ENCODE data around the gene IRS2. TPM values are rescaled to one million over a fixed set of nuclear protein-coding genes. Genes with fewer than 3 reads are reported as not detected.

Gene IRS2
- total RNA-seq, 1 donor from 2014 or later, result 12.0 TPM

DNA sequence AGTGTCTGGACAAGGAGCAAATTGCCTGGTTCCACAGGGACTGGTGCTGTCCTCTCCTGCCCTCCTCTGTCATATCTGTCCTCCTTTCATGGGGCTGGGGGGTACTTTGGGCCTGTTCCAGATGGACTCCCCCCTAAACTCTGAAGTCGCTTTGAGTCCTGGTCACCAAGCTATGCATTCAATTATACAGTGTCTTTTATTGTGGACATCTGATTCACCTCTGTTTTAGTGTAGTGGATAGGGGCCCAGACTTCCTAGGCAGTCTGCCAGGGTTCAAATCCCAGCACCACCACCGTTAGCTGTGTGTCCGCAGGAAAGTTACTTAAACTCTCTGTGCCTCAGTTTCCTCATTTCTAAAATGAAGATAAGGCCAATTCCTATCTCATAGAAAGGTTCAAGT is 21.0 kb upstream of the IRS2 start:
- no peak for DNase-seq (ENCODE audit: low spot score)

DNA sequence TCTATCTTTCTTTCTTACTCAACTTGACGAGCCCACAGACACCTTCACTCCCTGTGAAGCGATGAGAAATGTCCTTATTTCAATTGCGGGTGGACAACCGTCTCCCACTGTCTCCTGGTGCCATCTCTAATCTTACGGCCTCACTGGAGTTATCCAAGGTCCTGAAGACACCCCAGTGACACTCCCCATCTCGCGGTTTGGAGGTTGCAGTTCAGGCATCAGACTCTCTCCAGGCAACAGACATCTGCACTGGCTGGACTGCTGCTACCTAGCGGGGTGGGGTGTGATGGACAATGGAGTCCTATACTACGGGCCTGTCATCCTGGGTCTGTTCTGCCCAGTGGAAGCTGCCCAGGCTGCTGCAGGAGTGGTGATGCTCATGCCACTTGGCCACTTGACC is 18.3 kb upstream of the IRS2 start:
- DNase-seq (ENCODE audit: low spot score), result no peak

DNA sequence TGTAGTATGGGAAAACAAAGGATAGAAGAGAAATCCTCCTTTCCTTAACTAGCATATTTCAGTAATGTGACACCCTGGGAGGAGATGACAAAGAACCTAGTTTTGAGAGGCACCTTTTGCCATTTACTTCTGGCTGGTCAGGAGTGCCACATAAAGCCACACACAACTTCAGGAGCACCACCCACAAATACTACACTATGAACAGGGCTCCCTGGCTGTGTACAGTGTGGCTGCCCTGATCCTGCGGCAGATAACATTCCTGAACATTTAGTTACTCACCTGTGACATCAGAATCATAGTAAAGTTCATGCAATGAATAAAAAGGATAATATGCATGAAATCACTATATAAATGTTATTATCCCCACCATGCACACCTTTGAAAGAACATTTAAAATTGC is 17.4 kb upstream of the IRS2 start:
- no peak for DNase-seq (ENCODE audit: low spot score)

DNA sequence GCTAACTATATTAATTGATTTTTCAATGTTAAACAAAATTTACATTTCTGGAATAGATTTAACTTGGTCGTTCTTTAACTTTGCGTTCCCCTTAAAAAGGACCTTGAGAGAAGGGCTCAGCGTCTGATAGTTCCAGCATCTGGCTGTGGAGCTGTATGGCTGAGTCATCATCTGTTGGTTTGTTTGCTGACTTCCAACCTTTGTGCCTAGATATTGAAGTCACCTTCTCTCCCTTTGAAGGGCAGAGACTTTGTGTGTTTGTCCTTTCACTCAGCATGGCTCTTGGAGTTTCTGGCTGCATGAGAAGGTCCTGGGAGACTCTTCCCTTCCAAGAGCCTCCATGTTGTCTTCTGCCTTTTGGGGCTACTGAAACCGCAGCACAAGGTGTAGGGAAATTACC is 16.6 kb upstream of the IRS2 start:
- no peak for DNase-seq (ENCODE audit: low spot score)

DNA sequence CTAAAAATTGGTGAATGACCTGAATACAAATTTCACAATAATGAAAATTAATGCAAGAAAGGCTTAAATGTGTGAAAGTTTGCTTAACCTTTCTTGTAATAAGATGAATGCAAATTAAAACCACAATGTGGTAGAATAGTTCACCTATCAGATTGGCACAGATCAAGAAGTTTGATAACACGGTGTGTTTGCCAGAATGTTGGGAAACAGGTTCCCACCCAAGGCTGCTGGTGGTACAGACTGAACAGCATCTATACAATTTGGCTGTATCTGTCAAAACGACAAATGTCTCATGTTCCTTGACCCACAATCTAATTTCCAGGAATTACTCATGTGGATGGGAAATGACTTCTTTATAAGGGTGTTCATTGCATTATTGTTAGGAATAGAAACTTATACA is 8.6 kb upstream of the IRS2 start:
- no peak for DNase-seq (ENCODE audit: low spot score)

DNA sequence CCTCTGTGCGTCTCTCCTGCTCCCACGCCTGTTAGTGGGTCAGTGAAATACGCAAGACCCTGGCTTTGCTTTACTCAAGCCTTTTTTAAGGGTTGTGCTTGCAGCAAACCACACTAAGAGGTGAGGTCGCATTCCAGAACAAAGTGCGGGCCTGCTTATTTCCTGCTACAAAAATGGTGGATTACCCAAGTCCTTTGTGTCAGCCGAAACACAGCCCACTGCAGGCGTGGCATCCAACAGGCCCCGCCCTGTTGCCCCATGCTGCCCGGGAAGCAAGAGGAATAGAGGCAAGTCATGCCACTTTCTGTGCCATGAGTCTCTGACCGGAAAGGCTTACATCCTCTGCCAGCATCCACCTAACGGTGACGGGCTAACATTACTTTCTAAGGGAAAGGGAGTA is 7.7 kb upstream of the IRS2 start:
- DNase-seq (ENCODE audit: low spot score), result no peak

DNA sequence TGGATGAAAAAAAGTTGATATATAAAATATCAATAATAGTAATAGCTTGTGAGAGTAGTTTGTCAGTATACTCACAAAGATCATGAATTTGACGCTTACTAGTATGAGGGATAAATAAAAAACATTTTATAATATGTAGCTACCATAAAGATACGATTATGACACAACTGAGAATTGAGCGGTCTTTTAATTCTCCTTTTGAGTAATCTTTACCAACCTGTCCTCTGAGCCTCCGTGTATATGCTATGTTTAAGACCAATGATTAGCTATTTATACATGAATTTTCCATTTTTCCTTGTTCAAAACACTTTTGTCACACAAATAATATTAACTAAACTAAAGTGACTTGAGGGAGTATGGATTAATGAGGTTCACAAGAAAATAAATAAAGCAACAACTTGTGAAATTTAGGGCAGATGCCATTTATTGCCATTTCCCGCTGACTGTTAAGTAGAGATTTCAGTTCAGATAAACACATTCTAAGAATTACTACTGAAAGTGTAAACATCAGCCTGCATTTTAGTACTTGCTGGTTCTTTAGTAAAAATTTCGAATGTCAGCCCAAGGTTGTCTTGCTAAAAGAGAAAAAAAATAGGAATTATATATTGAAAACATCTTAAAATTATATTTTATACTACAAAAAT is 6.2 kb upstream of the IRS2 start:
- no peak for DNase-seq (ENCODE audit: low spot score)

DNA sequence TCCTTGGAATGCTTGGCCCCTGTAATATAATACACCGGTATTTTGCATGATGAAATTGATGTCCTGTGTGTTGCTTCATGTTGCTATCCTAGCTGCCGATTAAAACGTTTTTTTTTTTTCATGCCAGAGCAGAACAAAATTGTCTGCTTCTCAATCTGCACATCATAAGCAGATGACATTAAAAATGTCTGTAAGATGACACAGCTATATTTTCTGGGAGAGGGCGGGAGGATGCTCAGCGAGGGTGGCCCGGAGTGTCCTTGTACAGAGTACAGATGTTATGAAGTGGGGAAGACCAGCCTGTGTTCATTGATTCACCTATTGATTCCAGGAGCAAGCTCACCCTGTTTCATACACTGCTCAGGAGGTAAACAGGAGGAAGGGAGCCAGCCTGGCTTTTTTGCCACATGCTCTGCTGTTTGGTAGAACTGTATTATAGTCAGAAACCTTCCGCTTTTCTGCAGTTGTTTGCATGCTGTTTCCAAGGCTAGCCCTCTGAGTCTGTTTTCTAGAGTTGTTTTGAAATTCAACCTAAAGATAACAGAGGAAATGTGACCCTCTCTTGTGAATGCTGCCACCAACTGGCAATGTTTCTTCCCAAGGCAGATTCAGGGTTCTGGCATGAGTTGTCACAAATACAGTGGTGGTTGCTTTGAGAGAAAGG is 4.7 kb upstream of the IRS2 start:
- peak; percentile 38 for DNase-seq (ENCODE audit: low spot score)

DNA sequence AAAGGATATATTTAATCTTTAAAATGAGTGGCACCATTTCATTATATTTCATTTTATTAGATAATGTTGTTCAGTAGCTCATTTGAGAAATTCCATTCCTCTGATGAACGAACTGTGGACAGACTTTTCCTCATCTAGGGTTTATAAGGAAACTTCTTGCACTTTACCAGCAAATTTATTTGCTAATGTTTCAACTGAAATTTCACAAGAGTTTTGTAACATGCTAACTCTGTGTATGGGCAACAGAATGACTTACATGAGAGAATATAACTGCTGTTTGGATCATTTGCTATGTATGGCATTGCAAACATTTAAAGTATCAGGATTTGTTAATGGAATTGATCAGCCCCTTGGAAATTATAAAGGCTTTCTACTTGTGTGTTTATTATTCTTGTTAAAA is 3.7 kb upstream of the IRS2 start:
- no peak for DNase-seq (ENCODE audit: low spot score)

DNA sequence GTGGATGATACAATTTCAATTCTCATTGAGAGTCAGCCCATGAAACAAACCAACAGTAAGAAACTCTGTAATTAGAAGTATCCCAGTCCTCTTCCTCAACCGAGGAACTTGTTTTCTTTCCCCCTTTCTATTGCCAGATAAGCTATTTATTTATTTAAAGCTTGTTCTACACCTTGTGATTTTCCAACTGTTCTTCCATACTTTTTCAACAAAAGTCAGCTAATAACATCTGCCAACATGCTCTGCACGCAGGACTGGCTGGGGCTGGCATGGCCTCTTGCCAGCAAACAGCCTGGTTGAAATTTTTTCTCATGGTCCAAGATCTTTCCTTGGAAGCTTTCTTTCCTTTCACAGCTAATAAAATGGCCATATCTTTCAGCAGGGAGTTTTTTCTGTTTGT is 2.9 kb upstream of the IRS2 start:
- no peak for DNase-seq (ENCODE audit: low spot score)

DNA sequence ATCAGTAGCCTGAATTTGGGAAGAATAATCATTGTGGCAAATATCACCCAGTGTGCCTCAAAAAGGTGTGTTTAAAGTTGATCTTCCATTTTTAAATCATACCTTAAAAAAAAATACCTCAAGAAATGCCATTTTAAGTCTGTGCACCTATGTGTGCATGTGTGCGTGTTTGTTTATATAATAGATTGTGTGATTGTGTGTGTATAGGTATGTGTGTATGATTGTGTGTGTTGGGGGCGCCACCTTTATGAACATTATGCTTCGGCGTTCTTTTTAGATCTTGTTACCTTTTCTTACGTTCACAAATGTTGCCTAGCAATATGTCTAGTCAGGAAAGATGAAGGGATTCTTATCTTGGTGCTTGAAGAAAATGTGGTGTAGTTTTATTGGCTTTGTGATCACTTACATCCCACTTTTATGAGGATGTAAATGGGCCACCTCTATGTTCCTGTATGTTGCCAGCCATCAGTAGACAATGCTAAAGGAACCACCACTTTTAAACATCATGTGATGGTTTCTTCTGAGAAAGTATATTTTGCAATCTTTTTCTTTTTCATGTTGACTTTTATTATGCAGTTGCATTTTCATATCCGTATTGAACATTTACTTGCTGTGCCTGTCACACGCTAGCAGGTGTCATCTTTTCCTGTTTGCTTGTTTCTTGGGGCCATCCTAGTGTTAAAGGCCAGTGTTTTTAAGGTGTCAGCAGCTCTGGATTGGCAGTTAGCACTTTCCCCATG is 2.2 kb upstream of the IRS2 start:
- DNase-seq (ENCODE audit: low spot score), result no peak

DNA sequence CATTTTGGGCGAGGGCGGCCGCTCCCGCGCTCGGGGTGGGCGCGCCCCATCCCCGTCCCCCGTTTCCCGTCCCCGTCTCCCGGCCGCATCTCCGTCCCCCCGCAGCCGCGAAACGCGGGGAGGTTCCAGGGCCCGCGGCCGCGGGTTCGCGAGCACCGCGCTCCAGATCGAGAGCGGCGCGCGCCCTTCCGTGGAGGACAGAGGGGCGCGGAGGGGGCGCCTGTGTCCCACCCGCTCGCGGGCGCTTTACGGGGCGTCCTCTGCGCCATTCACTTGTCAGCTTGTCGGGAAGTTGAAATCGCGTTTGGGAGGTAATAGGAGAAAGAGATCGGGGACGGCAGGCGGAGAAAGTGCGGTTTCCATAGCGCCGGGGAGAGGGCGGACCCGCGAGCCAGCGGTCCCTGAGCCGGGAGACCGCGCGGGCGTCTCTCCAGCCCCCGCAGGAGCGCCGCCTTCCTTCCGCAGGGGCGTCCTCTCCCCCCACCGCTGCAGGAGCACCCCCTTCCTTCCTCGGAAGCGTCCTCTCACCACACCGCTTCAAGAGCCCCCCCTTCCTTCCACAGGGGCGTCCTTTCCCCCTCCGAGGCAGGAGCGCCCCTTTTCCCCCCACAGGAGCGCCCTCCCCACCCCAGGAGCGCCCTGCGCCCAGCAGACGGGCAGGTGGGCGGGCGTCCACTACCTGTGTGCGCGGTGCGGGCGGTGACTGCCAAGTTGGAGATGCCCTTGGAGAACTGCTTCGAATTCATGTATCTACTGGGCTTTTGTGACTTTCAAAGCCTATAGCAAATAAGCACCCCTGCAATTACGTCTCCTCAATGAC is 962 bp upstream of the IRS2 start:
- DNase-seq (ENCODE audit: low spot score), result peak; percentile 67

DNA sequence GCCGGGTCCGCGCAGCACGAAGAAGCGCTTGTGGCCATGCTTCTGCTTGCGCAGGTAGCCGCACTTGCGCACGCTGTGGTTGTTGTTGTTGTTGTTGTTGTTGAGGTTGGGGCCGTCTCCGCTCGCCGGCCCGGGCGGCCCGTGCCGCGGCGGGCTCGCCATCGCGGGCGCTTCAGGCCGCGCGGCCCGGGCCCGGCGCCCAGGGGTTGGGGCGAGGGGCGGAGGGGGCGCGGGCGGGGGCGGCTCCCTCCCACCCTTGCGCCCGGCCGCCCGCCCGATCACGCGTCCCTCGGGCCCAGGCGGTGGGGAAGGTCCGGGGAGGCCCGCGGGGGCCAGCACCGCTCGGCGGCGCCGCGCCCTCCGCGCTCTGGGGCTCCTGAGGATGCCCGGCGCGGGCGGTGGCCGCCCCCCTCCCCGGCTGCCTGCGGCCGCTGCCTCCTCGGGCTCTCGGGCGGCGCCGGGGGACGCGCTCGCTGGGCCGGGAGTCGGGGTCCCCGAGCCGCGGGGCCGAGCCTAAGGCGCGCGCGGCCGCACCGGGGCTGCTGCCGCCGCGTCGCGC is 412 bp downstream of the IRS2 start:
- peak; percentile 23 for DNase-seq (ENCODE audit: low spot score)

DNA sequence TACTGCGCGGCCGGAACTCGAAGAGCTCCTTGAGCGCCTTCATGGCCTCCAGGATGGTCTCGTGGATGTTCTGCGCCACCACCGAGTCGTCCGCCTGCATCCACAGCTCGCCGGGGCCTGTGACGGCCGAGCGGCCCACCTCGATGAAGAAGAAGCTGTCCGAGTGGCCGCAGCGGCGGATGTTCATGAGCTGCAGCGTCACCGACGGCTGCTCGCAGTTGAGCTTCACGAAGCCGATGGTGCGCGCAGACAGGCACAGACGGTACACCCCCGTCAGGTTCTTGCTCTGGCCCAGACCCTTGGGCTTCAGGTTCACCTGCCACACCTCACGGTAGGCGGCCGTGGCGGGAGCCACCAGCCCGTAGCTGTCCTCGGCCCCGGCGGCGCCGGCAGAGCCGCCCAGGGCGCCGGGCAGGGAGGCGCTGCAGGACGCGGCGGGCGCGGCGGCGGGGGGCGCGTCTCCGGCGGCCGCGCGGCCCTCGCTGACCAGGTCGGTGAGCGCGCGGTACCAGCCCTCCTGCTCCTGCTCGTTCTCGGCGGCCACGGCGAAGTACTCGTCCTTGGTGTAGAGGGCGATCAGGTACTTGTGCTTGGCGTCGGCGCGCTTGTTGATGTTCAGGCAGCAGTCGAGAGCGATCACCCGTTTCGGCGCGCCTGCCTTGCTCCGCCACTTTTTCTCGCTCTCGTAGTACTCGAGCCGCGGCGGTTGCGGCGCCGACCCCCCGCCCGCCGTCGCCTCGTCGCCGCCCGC is 1.1 kb downstream of the IRS2 start:
- DNase-seq (ENCODE audit: low spot score), result peak; percentile 38

DNA sequence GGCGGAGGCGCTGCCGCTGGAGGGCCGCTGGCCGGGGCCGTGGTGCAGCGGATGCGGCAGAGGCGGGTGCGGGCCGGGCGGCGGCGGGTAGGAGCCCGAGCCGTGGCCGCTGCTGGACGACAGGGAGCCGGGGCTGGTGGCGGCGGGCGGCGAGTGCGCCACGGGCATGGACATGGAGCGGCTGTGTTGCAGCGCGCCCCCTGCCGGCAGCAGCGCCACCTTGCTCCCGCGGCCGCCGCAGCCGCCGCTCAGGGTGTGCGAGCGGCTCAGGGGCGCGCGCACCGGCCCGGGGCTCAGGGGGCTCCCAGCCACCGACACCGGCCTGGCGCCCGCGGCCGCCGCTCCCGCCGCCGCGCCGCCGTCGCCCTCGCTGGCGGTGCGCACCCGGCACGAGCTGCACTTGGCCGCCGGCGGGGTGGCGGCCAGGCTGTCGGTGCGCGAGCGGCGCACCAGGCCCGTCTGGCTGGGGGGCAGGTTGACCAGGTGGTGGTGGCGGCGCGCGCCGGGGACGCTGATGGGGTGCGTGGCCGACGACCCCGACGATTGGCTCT is 1.7 kb downstream of the IRS2 start:
- peak; percentile 72 for DNase-seq (ENCODE audit: low spot score)

DNA sequence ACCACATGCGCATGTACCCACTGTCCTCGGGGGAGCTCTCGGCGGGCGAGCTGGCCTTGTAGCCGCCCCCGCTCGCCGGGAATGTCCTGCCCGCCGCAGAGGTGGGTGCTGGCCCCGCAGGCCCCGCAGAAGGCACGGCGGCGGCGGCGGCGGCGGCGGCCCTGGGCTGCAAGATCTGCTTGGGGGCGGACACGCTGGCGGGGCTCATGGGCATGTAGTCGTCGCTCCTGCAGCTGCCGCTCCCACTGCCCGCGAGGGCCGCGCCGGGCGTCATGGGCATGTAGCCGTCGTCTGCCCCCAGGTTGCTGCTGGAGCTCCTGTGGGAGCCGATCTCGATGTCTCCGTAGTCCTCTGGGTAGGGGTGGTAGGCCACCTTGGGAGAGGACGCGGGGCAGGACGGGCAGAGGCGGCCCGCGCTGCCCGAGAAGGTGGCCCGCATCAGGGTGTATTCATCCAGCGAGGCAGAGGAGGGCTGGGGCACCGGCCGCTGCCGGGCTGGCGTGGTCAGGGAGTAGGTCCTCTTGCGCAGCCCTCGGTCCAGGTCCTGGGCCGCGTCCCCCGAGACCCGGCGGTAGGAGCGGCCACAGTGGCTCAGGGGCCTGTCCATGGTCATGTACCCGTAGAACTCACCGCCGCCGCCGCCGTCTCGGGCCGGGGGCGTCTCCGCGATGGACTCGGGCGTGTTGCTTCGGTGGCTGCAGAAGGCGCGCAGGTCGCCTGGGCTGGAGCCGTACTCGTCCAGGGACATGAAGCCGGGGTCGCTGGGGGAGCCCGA is 2.4 kb downstream of the IRS2 start:
- DNase-seq (ENCODE audit: low spot score), result no peak

DNA sequence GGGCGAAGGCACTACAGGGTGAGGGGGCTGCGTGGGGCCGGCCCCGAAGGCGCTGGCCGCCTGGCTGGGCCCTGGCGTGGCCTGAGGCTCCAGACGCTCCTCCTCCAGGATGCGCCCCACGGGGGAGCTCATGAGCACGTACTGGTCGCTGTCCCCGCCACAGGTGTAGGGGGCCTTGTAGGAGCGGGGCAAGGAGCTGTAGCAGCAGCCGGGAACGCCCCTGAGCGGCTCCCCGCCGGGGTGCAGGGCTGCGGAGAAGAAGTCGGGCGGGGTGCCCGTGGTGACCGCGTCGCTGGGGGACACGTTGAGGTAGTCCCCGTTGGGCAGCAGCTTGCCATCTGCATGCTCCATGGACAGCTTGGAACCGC is 3.0 kb downstream of the IRS2 start:
- DNase-seq (ENCODE audit: low spot score), result no peak

DNA sequence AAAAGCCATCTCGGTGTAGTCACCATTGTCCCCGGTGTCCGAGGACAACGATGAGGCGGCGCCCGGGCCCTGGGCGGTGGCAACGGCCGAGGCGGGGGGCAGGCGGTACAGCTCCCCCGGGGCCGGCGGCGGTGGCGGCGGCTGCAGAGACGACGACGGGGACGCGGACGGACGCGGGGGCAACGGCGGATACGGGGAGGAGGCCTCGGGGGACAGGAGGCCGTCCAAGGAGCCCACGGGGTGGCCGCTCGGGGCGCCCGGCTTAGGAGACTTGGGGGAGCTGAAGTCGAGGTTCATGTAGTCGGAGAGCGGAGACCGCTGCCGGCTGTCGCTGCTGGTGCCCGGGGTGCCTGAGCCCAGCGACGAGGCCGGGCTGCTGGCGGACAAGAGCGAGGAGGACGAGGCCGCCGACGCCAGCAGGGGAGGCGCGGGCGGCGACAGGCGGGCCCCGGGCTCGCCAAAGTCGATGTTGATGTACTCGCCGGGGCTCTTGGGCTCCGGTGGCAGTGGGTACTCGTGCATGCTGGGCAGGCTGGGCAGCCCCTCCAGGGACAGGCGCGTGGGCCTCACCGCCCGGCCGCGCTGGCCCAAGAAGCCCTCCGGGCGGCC is 3.5 kb downstream of the IRS2 start:
- no peak for DNase-seq (ENCODE audit: low spot score)

DNA sequence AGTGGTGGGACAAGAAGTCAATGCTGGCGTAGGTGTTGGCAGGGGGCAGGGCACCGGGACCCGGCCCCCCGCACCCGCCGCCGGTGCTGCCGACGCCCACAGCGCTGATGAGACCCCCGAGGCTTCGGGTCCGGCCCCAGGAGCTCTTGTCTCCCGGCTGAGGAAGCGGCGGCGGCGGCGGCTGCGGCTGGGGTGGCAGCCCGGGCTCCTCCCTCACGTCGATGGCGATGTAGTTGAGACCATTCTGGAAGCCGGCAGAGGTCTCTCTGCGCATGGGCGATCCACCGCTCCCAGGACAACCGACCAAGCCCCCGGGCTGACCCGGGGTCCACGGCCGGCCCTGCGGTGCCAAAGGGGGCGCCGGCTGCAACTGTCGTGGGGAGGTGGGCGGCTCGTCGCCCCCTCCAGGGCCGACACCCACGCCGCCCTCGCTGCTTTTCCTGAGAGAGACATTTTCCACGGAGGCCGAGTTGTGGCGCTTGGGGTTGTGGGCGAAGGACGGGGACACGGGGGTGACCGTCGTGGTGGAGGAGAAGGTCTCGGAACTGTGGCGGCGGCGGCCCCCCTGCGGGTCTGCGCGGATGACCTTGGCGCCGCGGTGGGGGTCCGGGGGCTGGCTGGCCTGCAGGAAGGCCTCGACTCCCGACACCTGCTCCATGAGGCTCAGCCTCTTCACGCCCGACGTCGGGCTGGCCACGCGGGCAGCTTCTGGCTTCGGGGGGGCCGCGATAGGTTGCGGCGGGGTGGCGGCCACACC is 4.1 kb downstream of the IRS2 start:
- DNase-seq (ENCODE audit: low spot score), result no peak

All from umbilical cord (tissue), 2 donors.